ENCODE data around the gene PSMB8. TPM values are rescaled to one million over a fixed set of nuclear protein-coding genes. Genes with fewer than 3 reads are reported as not detected.
A peak's percentile ranks its signal among the peaks of the same experiment; 100 is the strongest.

The PSMB8 gene
- total RNA-seq, 3 donors from 2014 or later (not counting 1 experiment from before 2014, with no cell fraction given) = 160 to 170 (median 161) TPM

GRCh38 chr6:32815996-32816395, 27.9 kb downstream of the PSMB8 start:
- peaks cover 4% of the 10 kb centered on the region for H3K36me3 ChIP-seq (ENCODE audit: control insufficient read depth, insufficient read depth, low read length)
- no peaks in the 10 kb centered on the region for H3K27me3 Mint-ChIP-seq (ENCODE audit: low read depth in 2 of 2)
- no peaks in the 10 kb centered on the region for H3K4me1 ChIP-seq (ENCODE audit: control insufficient read depth, insufficient read depth, low read length)
- no peak for TF ChIP-seq CTCF (IDR thresholded peaks at IDR 0.05)
- no peaks in the 10 kb centered on the region for H3K27me3 ChIP-seq (ENCODE audit: control insufficient read depth, insufficient read depth, low read length)
- peak overlapping the region; percentile 76 for H3K27ac ChIP-seq (ENCODE audit: low read length)
- no peaks in the 10 kb centered on the region for H3K9me3 Mint-ChIP-seq
- H3K27ac Mint-ChIP-seq = no peak overlapping the region
- no peaks in the 10 kb centered on the region for H3K36me3 Mint-ChIP-seq
- no peaks in the 10 kb centered on the region for H3K9me3 ChIP-seq (ENCODE audit: control insufficient read depth, insufficient read depth, low read length)
- H3K4me1 Mint-ChIP-seq = no peaks in the 10 kb centered on the region
- intact Hi-C loops (cut with micrococcal nuclease) = no loop called here
- ATAC-seq (no peak), DNase-seq (no peak)
- H3K4me3 ChIP-seq (ENCODE audit: low read length) = peak overlapping the region; percentile 48
- WGBS (ENCODE audit: insufficient coverage) = 83% methylated on average over 1 of the region's 2 CpGs
- H3K4me3 Mint-ChIP-seq = no peak overlapping the region

DNA sequence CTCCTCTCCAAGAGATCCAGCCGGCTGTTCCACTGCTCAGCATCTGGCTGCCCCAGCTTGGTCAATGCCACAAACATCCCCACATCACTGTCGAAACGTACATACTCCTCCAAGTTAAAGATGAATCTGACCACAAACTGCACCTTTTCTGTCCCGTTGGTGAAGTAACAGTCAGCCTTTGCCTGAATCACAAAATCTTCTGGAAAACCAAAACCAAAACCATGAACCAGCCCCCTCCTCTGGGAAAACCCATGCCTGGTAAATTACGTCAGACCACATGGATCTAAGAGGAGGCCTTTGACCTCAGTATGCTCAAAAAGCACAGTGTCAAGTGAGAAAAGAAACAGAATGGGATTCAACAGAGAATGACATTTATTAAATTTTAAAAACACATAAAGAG, 28.7 kb downstream of the PSMB8 start:
- H3K27ac Mint-ChIP-seq = no peak overlapping the region
- intact Hi-C loops (cut with micrococcal nuclease) = no loop called here
- peaks cover 4% of the 10 kb centered on the region for H3K36me3 ChIP-seq (ENCODE audit: control insufficient read depth, insufficient read depth, low read length)
- no peak for TF ChIP-seq CTCF (IDR thresholded peaks at IDR 0.05)
- no peak overlapping the region for H3K4me3 Mint-ChIP-seq
- H3K4me1 Mint-ChIP-seq = no peaks in the 10 kb centered on the region
- no peak for DNase-seq
- no peaks in the 10 kb centered on the region for H3K36me3 Mint-ChIP-seq
- H3K4me3 ChIP-seq (ENCODE audit: low read length) = peak overlapping the region; percentile 35
- 57% methylated on average over 5 of the region's 5 CpGs for WGBS (ENCODE audit: insufficient coverage)
- no peaks in the 10 kb centered on the region for H3K9me3 Mint-ChIP-seq
- no peak overlapping the region for H3K27ac ChIP-seq (ENCODE audit: low read length)
- H3K9me3 ChIP-seq (ENCODE audit: control insufficient read depth, insufficient read depth, low read length) = no peaks in the 10 kb centered on the region
- ATAC-seq = no peak
- H3K27me3 Mint-ChIP-seq (ENCODE audit: low read depth in 2 of 2) = no peaks in the 10 kb centered on the region
- no peaks in the 10 kb centered on the region for H3K27me3 ChIP-seq (ENCODE audit: control insufficient read depth, insufficient read depth, low read length)
- no peaks in the 10 kb centered on the region for H3K4me1 ChIP-seq (ENCODE audit: control insufficient read depth, insufficient read depth, low read length)

GRCh38 chr6:32814145-32814544, 29.7 kb downstream of the PSMB8 start:
- Histone ChIP-seq H3K9me3 (ENCODE audit: control insufficient read depth, insufficient read depth, low read length) (no peaks in the 10 kb centered on the region), H3K27me3 (ENCODE audit: control insufficient read depth, insufficient read depth, low read length) (no peaks in the 10 kb centered on the region), H3K4me1 (ENCODE audit: control insufficient read depth, insufficient read depth, low read length) (no peaks in the 10 kb centered on the region), H3K36me3 (ENCODE audit: control insufficient read depth, insufficient read depth, low read length) (peaks cover 4% of the 10 kb centered on the region), H3K4me3 (ENCODE audit: low read length) (no peak overlapping the region), H3K27ac (ENCODE audit: low read length) (no peak overlapping the region)
- Mint-ChIP-seq H3K9me3 (no peaks in the 10 kb centered on the region), H3K4me1 (no peaks in the 10 kb centered on the region), H3K27me3 (ENCODE audit: low read depth in 2 of 2) (no peaks in the 10 kb centered on the region), H3K4me3 (no peak overlapping the region), H3K36me3 (no peaks in the 10 kb centered on the region), H3K27ac (no peak overlapping the region)
- intact Hi-C loops (cut with micrococcal nuclease) = no loop called here
- ATAC-seq = no peak
- DNase-seq = no peak
- WGBS (ENCODE audit: insufficient coverage) = 84% methylated on average over 2 of the region's 2 CpGs
- no peak for TF ChIP-seq CTCF (IDR thresholded peaks at IDR 0.05)

DNA sequence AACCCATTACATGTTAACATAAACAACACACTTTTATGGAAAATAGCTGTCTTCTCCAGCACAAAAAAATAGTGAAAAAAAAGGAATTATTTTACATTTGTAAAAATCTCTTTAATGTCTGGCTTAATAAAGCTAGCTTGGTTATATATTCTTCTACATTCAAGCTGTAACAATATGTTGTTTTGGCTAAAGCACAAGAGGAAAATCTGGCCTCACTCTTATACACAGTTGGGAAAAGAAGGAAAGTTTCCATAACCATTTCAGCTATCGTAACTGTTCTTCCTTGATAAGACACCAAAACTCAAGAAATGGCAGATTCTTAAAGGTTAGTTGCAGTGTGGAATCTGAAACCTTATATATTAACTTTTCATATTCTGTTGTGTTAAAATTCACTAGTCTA, 34.7 kb downstream of the PSMB8 start:
- H3K9me3 ChIP-seq (ENCODE audit: control insufficient read depth, insufficient read depth, low read length) = no peaks in the 10 kb centered on the region
- peaks cover 8% of the 10 kb centered on the region for H3K4me1 ChIP-seq (ENCODE audit: control insufficient read depth, insufficient read depth, low read length)
- peaks cover 2% of the 10 kb centered on the region for H3K27me3 ChIP-seq (ENCODE audit: control insufficient read depth, insufficient read depth, low read length)
- DNase-seq (no peak), ATAC-seq (no peak)
- H3K4me1 Mint-ChIP-seq = peaks cover 4 to 6% of the 10 kb centered on the region in 2 donors
- no peaks in the 10 kb centered on the region for H3K36me3 Mint-ChIP-seq
- TF ChIP-seq CTCF (IDR thresholded peaks at IDR 0.05) = no peak
- no CpG with 5 or more reads among the region's 1 CpG for WGBS (ENCODE audit: insufficient coverage)
- intact Hi-C loops (cut with micrococcal nuclease) = no loop called here
- H3K36me3 ChIP-seq (ENCODE audit: control insufficient read depth, insufficient read depth, low read length) = peaks cover 4% of the 10 kb centered on the region
- no peak overlapping the region for H3K27ac Mint-ChIP-seq
- no peak overlapping the region for H3K4me3 Mint-ChIP-seq
- no peak overlapping the region for H3K4me3 ChIP-seq (ENCODE audit: low read length)
- H3K9me3 Mint-ChIP-seq = no peaks in the 10 kb centered on the region
- H3K27ac ChIP-seq (ENCODE audit: low read length) = no peak overlapping the region
- peaks cover 16 to 25% of the 10 kb centered on the region in 2 donors for H3K27me3 Mint-ChIP-seq (ENCODE audit: low read depth in 2 of 2)
